ENCODE results near the gene LAMA5.

LAMA5 gene

GRCh38 chr20:62288535-62289105, 78.5 kb downstream of the LAMA5 start:
- H4K20me1 ChIP-seq (ENCODE audit: insufficient read depth, low read length) = 0 out of 2 replicates have a peak, but pooled peaks cover 2% of the 10 kb centered on the region
- no peak overlapping the region for H2AFZ ChIP-seq (ENCODE audit: low read depth, low read length)
- H3K4me2 ChIP-seq (ENCODE audit: low read length) = no peak overlapping the region
- H3K4me1 ChIP-seq (ENCODE audit: low read length) = no peaks in the 10 kb centered on the region; the same call in 1 of the 2 replicates
- H3K9me3 ChIP-seq (ENCODE audit: insufficient read depth, low read length) = no peaks in the 10 kb centered on the region
- no peak overlapping the region for H3K4me3 ChIP-seq (ENCODE audit: low read length)
- H3K9ac ChIP-seq (ENCODE audit: low read length) = no peak overlapping the region
- no peaks in the 10 kb centered on the region for H3K79me2 ChIP-seq (ENCODE audit: low read length)
- H3K27ac ChIP-seq (ENCODE audit: low read length) = no peak overlapping the region
- peaks cover 9% of the 10 kb centered on the region for H3K36me3 ChIP-seq (replicated peaks; ENCODE audit: low read depth, low read length)
- TF ChIP-seq EZH2phosphoT487 (IDR thresholded peaks at IDR 0.05; ENCODE audit: low read depth) = no peak
- TF ChIP-seq, protein P1, sequence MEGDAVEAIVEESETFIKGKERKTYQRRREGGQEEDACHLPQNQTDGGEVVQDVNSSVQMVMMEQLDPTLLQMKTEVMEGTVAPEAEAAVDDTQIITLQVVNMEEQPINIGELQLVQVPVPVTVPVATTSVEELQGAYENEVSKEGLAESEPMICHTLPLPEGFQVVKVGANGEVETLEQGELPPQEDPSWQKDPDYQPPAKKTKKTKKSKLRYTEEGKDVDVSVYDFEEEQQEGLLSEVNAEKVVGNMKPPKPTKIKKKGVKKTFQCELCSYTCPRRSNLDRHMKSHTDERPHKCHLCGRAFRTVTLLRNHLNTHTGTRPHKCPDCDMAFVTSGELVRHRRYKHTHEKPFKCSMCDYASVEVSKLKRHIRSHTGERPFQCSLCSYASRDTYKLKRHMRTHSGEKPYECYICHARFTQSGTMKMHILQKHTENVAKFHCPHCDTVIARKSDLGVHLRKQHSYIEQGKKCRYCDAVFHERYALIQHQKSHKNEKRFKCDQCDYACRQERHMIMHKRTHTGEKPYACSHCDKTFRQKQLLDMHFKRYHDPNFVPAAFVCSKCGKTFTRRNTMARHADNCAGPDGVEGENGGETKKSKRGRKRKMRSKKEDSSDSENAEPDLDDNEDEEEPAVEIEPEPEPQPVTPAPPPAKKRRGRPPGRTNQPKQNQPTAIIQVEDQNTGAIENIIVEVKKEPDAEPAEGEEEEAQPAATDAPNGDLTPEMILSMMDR (IDR thresholded peaks at IDR 0.05; ENCODE audit: low read depth, low read length) = no peak
- H3K27me3 ChIP-seq (ENCODE audit: low read depth, low read length) = no peaks in the 10 kb centered on the region

GRCh38 chr20:62287759-62288534, 79.2 kb downstream of the LAMA5 start:
- no peak overlapping the region for H3K4me2 ChIP-seq (ENCODE audit: low read length)
- H3K79me2 ChIP-seq (ENCODE audit: low read length) = no peaks in the 10 kb centered on the region
- no peak overlapping the region for H2AFZ ChIP-seq (ENCODE audit: low read depth, low read length)
- no peaks in the 10 kb centered on the region for H3K27me3 ChIP-seq (ENCODE audit: low read depth, low read length)
- H3K27ac ChIP-seq (ENCODE audit: low read length) = no peak overlapping the region
- no peaks in the 10 kb centered on the region for H3K9me3 ChIP-seq (ENCODE audit: insufficient read depth, low read length)
- H3K9ac ChIP-seq (ENCODE audit: low read length) = no peak overlapping the region
- H4K20me1 ChIP-seq (ENCODE audit: insufficient read depth, low read length) = 0 out of 2 replicates have a peak, but pooled peaks cover 2% of the 10 kb centered on the region
- TF ChIP-seq, protein P1 (IDR thresholded peaks at IDR 0.05; ENCODE audit: low read depth, low read length) = no peak
- TF ChIP-seq EZH2phosphoT487 (IDR thresholded peaks at IDR 0.05; ENCODE audit: low read depth) = no peak
- no peaks in the 10 kb centered on the region for H3K4me1 ChIP-seq (ENCODE audit: low read length)
- no peak overlapping the region for H3K4me3 ChIP-seq (ENCODE audit: low read length)
- peaks cover 14% of the 10 kb centered on the region for H3K36me3 ChIP-seq (replicated peaks; ENCODE audit: low read depth, low read length)

DNA sequence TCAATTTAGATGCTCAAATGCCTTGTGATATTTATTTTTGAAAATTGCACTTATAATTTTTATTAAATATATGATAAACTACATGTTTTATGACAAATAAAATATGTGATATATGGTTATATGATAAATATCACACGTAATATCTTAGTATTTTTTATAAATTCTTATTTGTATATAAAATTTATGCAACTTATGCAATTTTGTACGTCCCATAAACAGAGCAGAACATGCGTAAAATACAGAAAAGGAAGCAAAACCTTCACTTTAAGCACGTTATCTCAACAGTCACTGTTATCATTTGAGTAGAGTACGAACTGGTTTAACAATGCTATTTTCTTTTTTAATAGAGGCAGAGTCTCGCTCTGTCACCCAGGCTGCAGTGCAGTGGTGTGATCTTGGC, 80.0 kb downstream of the LAMA5 start:
- TF ChIP-seq, protein P1 (IDR thresholded peaks at IDR 0.05; ENCODE audit: low read depth, low read length) = no peak
- TF ChIP-seq EZH2phosphoT487 (IDR thresholded peaks at IDR 0.05; ENCODE audit: low read depth) = no peak
- Histone ChIP-seq H2AFZ (ENCODE audit: low read depth, low read length) (no peak overlapping the region), H3K36me3 (replicated peaks; ENCODE audit: low read depth, low read length) (peaks cover 13% of the 10 kb centered on the region), H3K27ac (ENCODE audit: low read length) (no peak overlapping the region), H4K20me1 (ENCODE audit: insufficient read depth, low read length) (0 out of 2 replicates have a peak, but pooled peaks cover 2% of the 10 kb centered on the region), H3K4me1 (ENCODE audit: low read length) (no peaks in the 10 kb centered on the region), H3K9ac (ENCODE audit: low read length) (no peak overlapping the region), H3K4me3 (ENCODE audit: low read length) (no peak overlapping the region), H3K27me3 (ENCODE audit: low read depth, low read length) (no peaks in the 10 kb centered on the region), H3K4me2 (ENCODE audit: low read length) (no peak overlapping the region), H3K9me3 (ENCODE audit: insufficient read depth, low read length) (no peaks in the 10 kb centered on the region), H3K79me2 (ENCODE audit: low read length) (no peaks in the 10 kb centered on the region)

GRCh38 chr20:62286493-62287064, 80.5 kb downstream of the LAMA5 start:
- Histone ChIP-seq H3K4me2 (ENCODE audit: low read length) (no peak overlapping the region), H4K20me1 (ENCODE audit: insufficient read depth, low read length) (0 out of 2 replicates have a peak, but pooled peaks cover 2% of the 10 kb centered on the region), H3K9me3 (ENCODE audit: insufficient read depth, low read length) (no peaks in the 10 kb centered on the region), H2AFZ (ENCODE audit: low read depth, low read length) (no peak overlapping the region), H3K9ac (ENCODE audit: low read length) (no peak overlapping the region), H3K4me3 (ENCODE audit: low read length) (no peak overlapping the region), H3K4me1 (ENCODE audit: low read length) (no peaks in the 10 kb centered on the region), H3K79me2 (ENCODE audit: low read length) (no peaks in the 10 kb centered on the region), H3K27me3 (ENCODE audit: low read depth, low read length) (no peaks in the 10 kb centered on the region), H3K27ac (ENCODE audit: low read length) (no peak overlapping the region), H3K36me3 (replicated peaks; ENCODE audit: low read depth, low read length) (peaks cover 15% of the 10 kb centered on the region)
- TF ChIP-seq, protein P1 (IDR thresholded peaks at IDR 0.05; ENCODE audit: low read depth, low read length) = no peak
- no peak for TF ChIP-seq EZH2phosphoT487 (IDR thresholded peaks at IDR 0.05; ENCODE audit: low read depth)

Measured in OCI-LY3 (cell line).